ENCODE data around the gene MRPL12. TPM values are rescaled to one million over a fixed set of nuclear protein-coding genes. Genes with fewer than 3 reads are reported as not detected.

Gene MRPL12
- total and polyA plus RNA-seq, 2 of the 13 experiments (the other 11 are each of a cell fraction or from before 2014, with no cell fraction given) = 39.1 to 94.1 TPM

GRCh38 chr17:81702934-81703746 is at the start of gene MRPL12 (continued):
- peak; percentile 94; the same call in 1 of the 2 replicates for TF ChIP-seq SAFB2 (CRISPR knock-in tag; IDR thresholded peaks at IDR 0.05; ENCODE audit: borderline replicate concordance, low read depth)
- peak; percentile 89 for TF ChIP-seq ZNF331 (CRISPR knock-in tag; IDR thresholded peaks at IDR 0.05)
- TF ChIP-seq THAP8 (CRISPR knock-in tag; IDR thresholded peaks at IDR 0.05; ENCODE audit: borderline replicate concordance) = peak; percentile 55
- no peak for TF ChIP-seq PCBP2 (optimal IDR thresholded peaks at IDR 0.05; ENCODE audit: low read depth, low read length, poor library complexity, severe bottlenecking)
- peak; percentile 92; the same call in 1 of the 2 replicates for TF ChIP-seq ZSCAN20 (CRISPR knock-in tag; IDR thresholded peaks at IDR 0.05; ENCODE audit: borderline replicate concordance)
- TF ChIP-seq LCORL (IDR thresholded peaks at IDR 0.05) = no peak
- peak; percentile 81; the same call in 1 of the 2 replicates for TF ChIP-seq LCORL (CRISPR knock-in tag; IDR thresholded peaks at IDR 0.05)
- TF ChIP-seq POGZ (CRISPR knock-in tag; IDR thresholded peaks at IDR 0.05) = peak; percentile 93
- TF ChIP-seq, protein P1, sequence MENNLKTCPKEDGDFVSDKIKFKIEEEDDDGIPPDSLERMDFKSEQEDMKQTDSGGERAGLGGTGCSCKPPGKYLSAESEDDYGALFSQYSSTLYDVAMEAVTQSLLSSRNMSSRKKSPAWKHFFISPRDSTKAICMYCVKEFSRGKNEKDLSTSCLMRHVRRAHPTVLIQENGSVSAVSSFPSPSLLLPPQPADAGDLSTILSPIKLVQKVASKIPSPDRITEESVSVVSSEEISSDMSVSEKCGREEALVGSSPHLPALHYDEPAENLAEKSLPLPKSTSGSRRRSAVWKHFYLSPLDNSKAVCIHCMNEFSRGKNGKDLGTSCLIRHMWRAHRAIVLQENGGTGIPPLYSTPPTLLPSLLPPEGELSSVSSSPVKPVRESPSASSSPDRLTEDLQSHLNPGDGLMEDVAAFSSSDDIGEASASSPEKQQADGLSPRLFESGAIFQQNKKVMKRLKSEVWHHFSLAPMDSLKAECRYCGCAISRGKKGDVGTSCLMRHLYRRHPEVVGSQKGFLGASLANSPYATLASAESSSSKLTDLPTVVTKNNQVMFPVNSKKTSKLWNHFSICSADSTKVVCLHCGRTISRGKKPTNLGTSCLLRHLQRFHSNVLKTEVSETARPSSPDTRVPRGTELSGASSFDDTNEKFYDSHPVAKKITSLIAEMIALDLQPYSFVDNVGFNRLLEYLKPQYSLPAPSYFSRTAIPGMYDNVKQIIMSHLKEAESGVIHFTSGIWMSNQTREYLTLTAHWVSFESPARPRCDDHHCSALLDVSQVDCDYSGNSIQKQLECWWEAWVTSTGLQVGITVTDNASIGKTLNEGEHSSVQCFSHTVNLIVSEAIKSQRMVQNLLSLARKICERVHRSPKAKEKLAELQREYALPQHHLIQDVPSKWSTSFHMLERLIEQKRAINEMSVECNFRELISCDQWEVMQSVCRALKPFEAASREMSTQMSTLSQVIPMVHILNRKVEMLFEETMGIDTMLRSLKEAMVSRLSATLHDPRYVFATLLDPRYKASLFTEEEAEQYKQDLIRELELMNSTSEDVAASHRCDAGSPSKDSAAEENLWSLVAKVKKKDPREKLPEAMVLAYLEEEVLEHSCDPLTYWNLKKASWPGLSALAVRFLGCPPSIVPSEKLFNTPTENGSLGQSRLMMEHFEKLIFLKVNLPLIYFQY (CRISPR knock-in tag; IDR thresholded peaks at IDR 0.05; ENCODE audit: borderline replicate concordance) = peak; percentile 79
- no peak for TF ChIP-seq NBN (conservative IDR thresholded peaks at IDR 0.05)
- peak; percentile 94 for TF ChIP-seq ZFP36L1 (CRISPR knock-in tag; IDR thresholded peaks at IDR 0.05)
- TF ChIP-seq ZNF33B (CRISPR knock-in tag; IDR thresholded peaks at IDR 0.05) = peak; percentile 51; the same call in 1 of the 2 replicates
- TF ChIP-seq KDM4B (CRISPR knock-in tag; IDR thresholded peaks at IDR 0.05) = peak; percentile 96
- TF ChIP-seq SP1 (IDR thresholded peaks at IDR 0.05) = no peak
- TF ChIP-seq SP1 (CRISPR knock-in tag; IDR thresholded peaks at IDR 0.05) = peak; percentile 69
- TF ChIP-seq TCF12 (IDR thresholded peaks at IDR 0.05) = no peak
- peak; percentile 90 for TF ChIP-seq TCF12 (CRISPR knock-in tag; IDR thresholded peaks at IDR 0.05)
- TF ChIP-seq ZNF337 (CRISPR knock-in tag; IDR thresholded peaks at IDR 0.05; ENCODE audit: borderline replicate concordance, low read depth) = no peak
- TF ChIP-seq MED8 (CRISPR knock-in tag; IDR thresholded peaks at IDR 0.05; ENCODE audit: insufficient replicate concordance) = peak; percentile 81
- no peak for TF ChIP-seq NPAS2 (CRISPR knock-in tag; IDR thresholded peaks at IDR 0.05; ENCODE audit: borderline replicate concordance)
- peak; percentile 83; the same call in 1 of the 2 replicates for TF ChIP-seq SNAI1 (CRISPR knock-in tag; IDR thresholded peaks at IDR 0.05; ENCODE audit: borderline replicate concordance)
- no peak for TF ChIP-seq CCAR2 (optimal IDR thresholded peaks at IDR 0.05; ENCODE audit: low read depth, low read length)
- no peak for TF ChIP-seq HHEX (CRISPR knock-in tag; IDR thresholded peaks at IDR 0.05)
- peak; percentile 75; the same call in 1 of the 2 replicates for TF ChIP-seq PAX8 (CRISPR knock-in tag; IDR thresholded peaks at IDR 0.05; ENCODE audit: borderline replicate concordance)
- no peak for TF ChIP-seq MLLT10 (CRISPR knock-in tag; IDR thresholded peaks at IDR 0.05)
- TF ChIP-seq FOXK1 (CRISPR knock-in tag; IDR thresholded peaks at IDR 0.05; ENCODE audit: borderline replicate concordance, low read depth) = peak; percentile 96

Data from HepG2 (cell line).